HepG2 (cell line): Measurements from ENCODE around the gene USP32. TPM values are rescaled to one million over a fixed set of nuclear protein-coding genes. Genes with fewer than 3 reads are reported as not detected.
A peak's percentile ranks its signal among the peaks of the same experiment; 100 is the strongest.

Experiments used
- BRD4 ChIP-seq: sonication (generic); formaldehyde crosslinking; IDR thresholded peaks from 2 replicates; pipeline ENCODE4 v1.4.0; 2020; ENCODE audit warnings: missing genetic modification reagents
- HDAC1 ChIP-seq: sonication (generic); formaldehyde crosslinking; IDR thresholded peaks from 2 replicates; pipeline ENCODE4 v1.5.1; 2020; ENCODE audit warnings: mild to moderate bottlenecking, missing genetic modification reagents
- HMGA1 ChIP-seq: sonication (generic); formaldehyde crosslinking; conservative IDR thresholded peaks from 2 replicates; pipeline ENCODE4 v1.4.0; 2020; ENCODE audit warnings: missing genetic modification reagents
- KLF13 ChIP-seq: sonication (generic); formaldehyde crosslinking; IDR thresholded peaks from 2 replicates; pipeline ENCODE4 v1.4.0; 2020; ENCODE audit warnings: mild to moderate bottlenecking, missing genetic modification reagents
- MTA3 ChIP-seq: sonication (generic); formaldehyde crosslinking; IDR thresholded peaks from 2 replicates; pipeline ENCODE4 v1.4.0; 2020; ENCODE audit warnings: missing genetic modification reagents
- PHF20 ChIP-seq: sonication (generic); formaldehyde crosslinking; IDR thresholded peaks from 2 replicates; pipeline ENCODE4 v1.5.0; 2020; ENCODE audit warnings: mild to moderate bottlenecking, missing genetic modification reagents
- RXRA ChIP-seq: sonication (generic); formaldehyde crosslinking; IDR thresholded peaks from 2 replicates; pipeline ENCODE4 v1.5.1; 2020; ENCODE audit warnings: missing genetic modification reagents
- ZNF780A ChIP-seq: sonication (generic); formaldehyde crosslinking; IDR thresholded peaks from 2 replicates; pipeline ENCODE4 v1.8.0; 2022; ENCODE audit warnings: mild to moderate bottlenecking, missing genetic modification reagents, moderate library complexity
- polyA plus RNA-seq, 8 experiments: library from polyadenylated mRNA; depleted of rRNA in 3 of 8; stranded (reverse) in 7 of 8; unstranded in 1 of 8; fragments of >200 nt; fragmentation: Illumina TruSeq in 4 of 8; extraction: Trizol in 4 of 8; gene quantifications; 2 replicates each; pipeline versions ENCODE4 v1.2.1 to v1.2.3, GENCODE V29; 2011 to 2016; ENCODE audit warnings: low read depth in 4 of 8, missing spikeins in 1 of 8, mixed read lengths in 1 of 8; ENCODE audit not compliant: insufficient read depth in 1 of 8
- total RNA-seq, 5 experiments: library from RNA; depleted of rRNA; stranded (reverse); fragments of >200 nt; fragmentation: Illumina TruSeq; extraction: Trizol; gene quantifications; 2 replicates each; pipeline ENCODE4 v1.2.3, GENCODE V29; 2016; ENCODE audit warnings: low read depth in 1 of 5
- TF ChIP-seq, protein P1 (sequence below): sonication (generic); formaldehyde crosslinking; IDR thresholded peaks from 2 replicates; pipeline ENCODE4 v1.5.0; 2020; ENCODE audit warnings: missing genetic modification reagents
- TF ChIP-seq, protein P2 (sequence below): sonication (generic); formaldehyde crosslinking; IDR thresholded peaks from 2 replicates; pipeline ENCODE4 v1.5.0; 2020; ENCODE audit warnings: mild to moderate bottlenecking, missing genetic modification reagents, borderline replicate concordance
- TF ChIP-seq, protein P3 (sequence below): sonication (generic); formaldehyde crosslinking; IDR thresholded peaks from 2 replicates; pipeline ENCODE4 v1.8.1; 2023; ENCODE audit warnings: missing genetic modification reagents, mild to moderate bottlenecking, borderline replicate concordance
- TF ChIP-seq, protein P4 (sequence below): sonication (generic); formaldehyde crosslinking; IDR thresholded peaks from 2 replicates; pipeline ENCODE4 v1.4.0; 2020; ENCODE audit warnings: mild to moderate bottlenecking, missing genetic modification reagents
- TF ChIP-seq, protein P5 (sequence below), 2 experiments: IDR thresholded peaks; 2 replicates each; pipeline ENCODE4 v1.6.1; 2011 to 2012; ENCODE audit warnings: low read length in 2 of 2, borderline replicate concordance in 1 of 2, low read depth in 1 of 2, mild to moderate bottlenecking in 1 of 2, moderate library complexity in 1 of 2

USP32 gene
- total and polyA plus RNA-seq, 2 of the 13 experiments (the other 11 are each of a cell fraction or from before 2014, with no cell fraction given): 24.9 to 39.9 TPM

DNA sequence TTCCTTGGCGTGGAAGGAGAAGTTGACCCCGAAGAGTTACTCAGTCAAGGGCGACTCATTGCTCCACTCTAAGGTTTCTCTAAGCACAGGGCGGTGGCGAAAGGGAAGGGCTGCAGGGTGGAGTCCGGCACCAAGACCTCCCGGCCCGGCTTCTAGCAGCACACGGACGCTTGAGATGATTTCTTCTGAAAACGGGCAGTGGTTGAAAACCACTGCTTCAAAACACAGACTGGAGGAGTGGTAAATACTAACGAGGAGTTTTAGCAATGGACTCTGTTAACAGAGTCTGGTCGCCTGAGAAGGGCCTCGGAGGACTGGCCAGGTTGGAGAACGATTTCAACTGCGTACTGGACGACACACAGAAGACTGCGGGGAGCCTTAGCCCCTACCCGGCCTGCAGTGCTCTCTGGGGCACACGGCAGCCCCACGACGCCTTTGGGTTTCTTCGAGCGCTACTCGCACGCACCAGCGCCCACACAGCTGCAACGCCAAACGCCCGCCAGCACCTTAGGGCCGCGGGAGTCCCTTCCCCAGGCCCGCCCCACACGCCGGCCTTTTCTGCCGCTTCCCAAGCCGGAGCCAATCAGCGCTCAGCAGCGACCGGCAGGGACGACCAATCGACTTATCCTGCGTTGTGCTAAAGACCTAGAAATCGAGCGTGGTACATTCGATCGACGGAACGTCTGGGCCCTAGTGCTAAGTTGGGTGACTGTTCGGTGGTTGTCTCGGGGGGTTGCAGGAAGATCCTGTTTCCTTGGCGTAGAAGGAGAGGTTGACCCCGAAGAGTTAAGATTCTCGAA, 256.6 kb downstream of the USP32 start (continued):
- TF ChIP-seq BRD4 (peak; percentile 86; the same call in 1 of the 2 replicates), MTA3 (CRISPR knock-in tag) (no peak), PHF20 (peak; percentile 77), HDAC1 (peak; percentile 84), KLF13 (no peak; the same call in 1 of the 2 replicates), HMGA1 (CRISPR knock-in tag) (no peak), ZNF780A (CRISPR knock-in tag) (no peak), RXRA (CRISPR knock-in tag) (peak; percentile 33; the same call in 1 of the 2 replicates)
- TF ChIP-seq, protein P1, sequence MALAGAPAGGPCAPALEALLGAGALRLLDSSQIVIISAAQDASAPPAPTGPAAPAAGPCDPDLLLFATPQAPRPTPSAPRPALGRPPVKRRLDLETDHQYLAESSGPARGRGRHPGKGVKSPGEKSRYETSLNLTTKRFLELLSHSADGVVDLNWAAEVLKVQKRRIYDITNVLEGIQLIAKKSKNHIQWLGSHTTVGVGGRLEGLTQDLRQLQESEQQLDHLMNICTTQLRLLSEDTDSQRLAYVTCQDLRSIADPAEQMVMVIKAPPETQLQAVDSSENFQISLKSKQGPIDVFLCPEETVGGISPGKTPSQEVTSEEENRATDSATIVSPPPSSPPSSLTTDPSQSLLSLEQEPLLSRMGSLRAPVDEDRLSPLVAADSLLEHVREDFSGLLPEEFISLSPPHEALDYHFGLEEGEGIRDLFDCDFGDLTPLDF (CRISPR knock-in tag): peak; percentile 93
- TF ChIP-seq, protein P2, sequence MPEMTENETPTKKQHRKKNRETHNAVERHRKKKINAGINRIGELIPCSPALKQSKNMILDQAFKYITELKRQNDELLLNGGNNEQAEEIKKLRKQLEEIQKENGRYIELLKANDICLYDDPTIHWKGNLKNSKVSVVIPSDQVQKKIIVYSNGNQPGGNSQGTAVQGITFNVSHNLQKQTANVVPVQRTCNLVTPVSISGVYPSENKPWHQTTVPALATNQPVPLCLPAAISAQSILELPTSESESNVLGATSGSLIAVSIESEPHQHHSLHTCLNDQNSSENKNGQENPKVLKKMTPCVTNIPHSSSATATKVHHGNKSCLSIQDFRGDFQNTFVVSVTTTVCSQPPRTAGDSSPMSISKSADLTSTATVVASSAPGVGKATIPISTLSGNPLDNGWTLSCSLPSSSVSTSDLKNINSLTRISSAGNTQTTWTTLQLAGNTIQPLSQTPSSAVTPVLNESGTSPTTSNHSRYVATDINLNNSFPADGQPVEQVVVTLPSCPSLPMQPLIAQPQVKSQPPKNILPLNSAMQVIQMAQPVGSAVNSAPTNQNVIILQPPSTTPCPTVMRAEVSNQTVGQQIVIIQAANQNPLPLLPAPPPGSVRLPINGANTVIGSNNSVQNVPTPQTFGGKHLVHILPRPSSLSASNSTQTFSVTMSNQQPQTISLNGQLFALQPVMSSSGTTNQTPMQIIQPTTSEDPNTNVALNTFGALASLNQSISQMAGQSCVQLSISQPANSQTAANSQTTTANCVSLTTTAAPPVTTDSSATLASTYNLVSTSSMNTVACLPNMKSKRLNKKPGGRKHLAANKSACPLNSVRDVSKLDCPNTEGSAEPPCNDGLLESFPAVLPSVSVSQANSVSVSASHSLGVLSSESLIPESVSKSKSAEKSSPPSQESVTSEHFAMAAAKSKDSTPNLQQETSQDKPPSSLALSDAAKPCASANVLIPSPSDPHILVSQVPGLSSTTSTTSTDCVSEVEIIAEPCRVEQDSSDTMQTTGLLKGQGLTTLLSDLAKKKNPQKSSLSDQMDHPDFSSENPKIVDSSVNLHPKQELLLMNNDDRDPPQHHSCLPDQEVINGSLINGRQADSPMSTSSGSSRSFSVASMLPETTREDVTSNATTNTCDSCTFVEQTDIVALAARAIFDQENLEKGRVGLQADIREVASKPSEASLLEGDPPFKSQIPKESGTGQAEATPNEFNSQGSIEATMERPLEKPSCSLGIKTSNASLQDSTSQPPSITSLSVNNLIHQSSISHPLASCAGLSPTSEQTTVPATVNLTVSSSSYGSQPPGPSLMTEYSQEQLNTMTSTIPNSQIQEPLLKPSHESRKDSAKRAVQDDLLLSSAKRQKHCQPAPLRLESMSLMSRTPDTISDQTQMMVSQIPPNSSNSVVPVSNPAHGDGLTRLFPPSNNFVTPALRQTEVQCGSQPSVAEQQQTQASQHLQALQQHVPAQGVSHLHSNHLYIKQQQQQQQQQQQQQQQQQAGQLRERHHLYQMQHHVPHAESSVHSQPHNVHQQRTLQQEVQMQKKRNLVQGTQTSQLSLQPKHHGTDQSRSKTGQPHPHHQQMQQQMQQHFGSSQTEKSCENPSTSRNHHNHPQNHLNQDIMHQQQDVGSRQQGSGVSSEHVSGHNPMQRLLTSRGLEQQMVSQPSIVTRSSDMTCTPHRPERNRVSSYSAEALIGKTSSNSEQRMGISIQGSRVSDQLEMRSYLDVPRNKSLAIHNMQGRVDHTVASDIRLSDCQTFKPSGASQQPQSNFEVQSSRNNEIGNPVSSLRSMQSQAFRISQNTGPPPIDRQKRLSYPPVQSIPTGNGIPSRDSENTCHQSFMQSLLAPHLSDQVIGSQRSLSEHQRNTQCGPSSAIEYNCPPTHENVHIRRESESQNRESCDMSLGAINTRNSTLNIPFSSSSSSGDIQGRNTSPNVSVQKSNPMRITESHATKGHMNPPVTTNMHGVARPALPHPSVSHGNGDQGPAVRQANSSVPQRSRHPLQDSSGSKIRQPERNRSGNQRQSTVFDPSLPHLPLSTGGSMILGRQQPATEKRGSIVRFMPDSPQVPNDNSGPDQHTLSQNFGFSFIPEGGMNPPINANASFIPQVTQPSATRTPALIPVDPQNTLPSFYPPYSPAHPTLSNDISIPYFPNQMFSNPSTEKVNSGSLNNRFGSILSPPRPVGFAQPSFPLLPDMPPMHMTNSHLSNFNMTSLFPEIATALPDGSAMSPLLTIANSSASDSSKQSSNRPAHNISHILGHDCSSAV (CRISPR knock-in tag): no peak
- TF ChIP-seq, protein P3, sequence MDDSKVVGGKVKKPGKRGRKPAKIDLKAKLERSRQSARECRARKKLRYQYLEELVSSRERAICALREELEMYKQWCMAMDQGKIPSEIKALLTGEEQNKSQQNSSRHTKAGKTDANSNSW: peak; percentile 87; the same call in 1 of the 2 replicates
- TF ChIP-seq, protein P4, sequence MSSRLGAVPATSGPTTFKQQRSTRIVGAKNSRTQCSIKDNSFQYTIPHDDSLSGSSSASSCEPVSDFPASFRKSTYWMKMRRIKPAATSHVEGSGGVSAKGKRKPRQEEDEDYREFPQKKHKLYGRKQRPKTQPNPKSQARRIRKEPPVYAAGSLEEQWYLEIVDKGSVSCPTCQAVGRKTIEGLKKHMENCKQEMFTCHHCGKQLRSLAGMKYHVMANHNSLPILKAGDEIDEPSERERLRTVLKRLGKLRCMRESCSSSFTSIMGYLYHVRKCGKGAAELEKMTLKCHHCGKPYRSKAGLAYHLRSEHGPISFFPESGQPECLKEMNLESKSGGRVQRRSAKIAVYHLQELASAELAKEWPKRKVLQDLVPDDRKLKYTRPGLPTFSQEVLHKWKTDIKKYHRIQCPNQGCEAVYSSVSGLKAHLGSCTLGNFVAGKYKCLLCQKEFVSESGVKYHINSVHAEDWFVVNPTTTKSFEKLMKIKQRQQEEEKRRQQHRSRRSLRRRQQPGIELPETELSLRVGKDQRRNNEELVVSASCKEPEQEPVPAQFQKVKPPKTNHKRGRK (CRISPR knock-in tag): peak; percentile 58; the same call in 1 of the 2 replicates
- TF ChIP-seq, protein P5, sequence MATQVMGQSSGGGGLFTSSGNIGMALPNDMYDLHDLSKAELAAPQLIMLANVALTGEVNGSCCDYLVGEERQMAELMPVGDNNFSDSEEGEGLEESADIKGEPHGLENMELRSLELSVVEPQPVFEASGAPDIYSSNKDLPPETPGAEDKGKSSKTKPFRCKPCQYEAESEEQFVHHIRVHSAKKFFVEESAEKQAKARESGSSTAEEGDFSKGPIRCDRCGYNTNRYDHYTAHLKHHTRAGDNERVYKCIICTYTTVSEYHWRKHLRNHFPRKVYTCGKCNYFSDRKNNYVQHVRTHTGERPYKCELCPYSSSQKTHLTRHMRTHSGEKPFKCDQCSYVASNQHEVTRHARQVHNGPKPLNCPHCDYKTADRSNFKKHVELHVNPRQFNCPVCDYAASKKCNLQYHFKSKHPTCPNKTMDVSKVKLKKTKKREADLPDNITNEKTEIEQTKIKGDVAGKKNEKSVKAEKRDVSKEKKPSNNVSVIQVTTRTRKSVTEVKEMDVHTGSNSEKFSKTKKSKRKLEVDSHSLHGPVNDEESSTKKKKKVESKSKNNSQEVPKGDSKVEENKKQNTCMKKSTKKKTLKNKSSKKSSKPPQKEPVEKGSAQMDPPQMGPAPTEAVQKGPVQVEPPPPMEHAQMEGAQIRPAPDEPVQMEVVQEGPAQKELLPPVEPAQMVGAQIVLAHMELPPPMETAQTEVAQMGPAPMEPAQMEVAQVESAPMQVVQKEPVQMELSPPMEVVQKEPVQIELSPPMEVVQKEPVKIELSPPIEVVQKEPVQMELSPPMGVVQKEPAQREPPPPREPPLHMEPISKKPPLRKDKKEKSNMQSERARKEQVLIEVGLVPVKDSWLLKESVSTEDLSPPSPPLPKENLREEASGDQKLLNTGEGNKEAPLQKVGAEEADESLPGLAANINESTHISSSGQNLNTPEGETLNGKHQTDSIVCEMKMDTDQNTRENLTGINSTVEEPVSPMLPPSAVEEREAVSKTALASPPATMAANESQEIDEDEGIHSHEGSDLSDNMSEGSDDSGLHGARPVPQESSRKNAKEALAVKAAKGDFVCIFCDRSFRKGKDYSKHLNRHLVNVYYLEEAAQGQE (IDR thresholded peaks at IDR 0.05; ENCODE audit: borderline replicate concordance in 1 of 2, low read depth in 1 of 2, low read length in 2 of 2): no peak; a peak in 1 of 4 replicates
